PC-3 (cell line): ENCODE results near the gene TPRG1. TPM values are rescaled to one million over a fixed set of nuclear protein-coding genes. Genes with fewer than 3 reads are reported as not detected.

ENCODE experiments used
- ATAC-seq: fragments of 200-7000 bp; cut with Tn5 transposase; 2 replicates; pipeline ENCODE4 v1.9.1; 2020; ENCODE audit warnings: mild to moderate bottlenecking, moderate library complexity
- BruUV-seq: library from RNA; stranded (reverse); fragments of 400-500 nt; replicated peaks from 2 replicates; lab custom pipeline; 2021; lab: Mats Ljungman, UMichigan
- CTCF ChIA-PET: fragments of 300-600 bp; sonication (Branson Sonifier 250); formaldehyde crosslinking; loops from one replicate; lab custom pipeline; 2022; ENCODE audit warnings: antibody characterized with exemption; lab: Charles Lee
- POLR2A ChIA-PET: fragments of 300-600 bp; sonication (Branson Sonifier 250); formaldehyde crosslinking; loops from one replicate; lab custom pipeline; 2022; ENCODE audit warnings: antibody characterized with exemption; ENCODE audit not compliant: unreplicated experiment; lab: Charles Lee
- DNase-seq: peaks from one replicate; pipeline ENCODE4 v3.0.0-alpha.2; 2015
- H2AFZ ChIP-seq: fragments of 300-600 bp; sonication (generic); 2 replicates; pipeline ENCODE4 v1.6.0; 2016; ENCODE audit warnings: antibody characterized with exemption, low read length
- H3F3A ChIP-seq: fragments of 300-600 bp; sonication (generic); one replicate; pipeline ENCODE4 v1.6.0; 2017; ENCODE audit warnings: antibody characterized with exemption, low read length, control low read depth, mild to moderate bottlenecking; ENCODE audit not compliant: unreplicated experiment
- H3K27ac ChIP-seq: fragments of 300-600 bp; sonication (generic); 2 replicates; pipeline ENCODE4 v1.5.1; 2016; ENCODE audit warnings: mild to moderate bottlenecking, low read length
- H3K27me3 ChIP-seq: fragments of 300-600 bp; sonication (generic); 2 replicates; pipeline ENCODE4 v1.6.1; 2016; ENCODE audit warnings: low read length, mixed read lengths
- H3K36me3 ChIP-seq: fragments of 300-600 bp; sonication (generic); 2 replicates; pipeline ENCODE4 v1.6.1; 2016; ENCODE audit warnings: low read depth, mixed run types, low read length, mixed read lengths
- H3K4me1 ChIP-seq: fragments of 300-600 bp; sonication (generic); 2 replicates; pipeline ENCODE4 v1.5.1; 2016; ENCODE audit warnings: low read length; ENCODE audit not compliant: insufficient read depth
- H3K4me2 ChIP-seq: fragments of 300-600 bp; sonication (generic); 2 replicates; pipeline ENCODE4 v1.6.0; 2016; ENCODE audit warnings: low read length
- H3K4me3 ChIP-seq: fragments of 300-600 bp; sonication (generic); 2 replicates; pipeline ENCODE4 v1.5.1; 2016; ENCODE audit warnings: mild to moderate bottlenecking, low read length, mixed read lengths
- H3K79me2 ChIP-seq: fragments of 300-600 bp; sonication (generic); 2 replicates; pipeline ENCODE4 v1.6.1; 2017; ENCODE audit warnings: low read length, mixed read lengths
- H3K9ac ChIP-seq: fragments of 300-600 bp; sonication (generic); 2 replicates; pipeline ENCODE4 v1.6.0; 2016; ENCODE audit warnings: mild to moderate bottlenecking, low read length
- H3K9me2 ChIP-seq: fragments of 300-600 bp; sonication (generic); replicated peaks from 2 replicates; pipeline ENCODE4 v1.6.1; 2016; ENCODE audit warnings: mixed run types, low read length, mixed read lengths
- H3K9me3 ChIP-seq: fragments of 300-600 bp; sonication (generic); 2 replicates; pipeline ENCODE4 v1.6.1; 2016; ENCODE audit warnings: low read length, mixed read lengths
- H4K20me1 ChIP-seq: fragments of 300-600 bp; sonication (generic); 2 replicates; pipeline ENCODE4 v1.6.1; 2016; ENCODE audit warnings: low read length, mixed read lengths
- CTCF ChIP-seq: fragments of 300-600 bp; sonication (generic); conservative IDR thresholded peaks from 2 replicates; pipeline ENCODE4 v1.5.1; 2017; ENCODE audit warnings: antibody characterized with exemption, low read depth, mild to moderate bottlenecking, low read length
- EZH2 ChIP-seq: fragments of 300-600 bp; sonication (generic); IDR thresholded peaks from one replicate; pipeline ENCODE4 v1.6.1; 2017; ENCODE audit warnings: antibody characterized with exemption, mild to moderate bottlenecking, low read length; ENCODE audit not compliant: unreplicated experiment
- EZH2phosphoT487 ChIP-seq: fragments of 300-600 bp; sonication (generic); IDR thresholded peaks from 2 replicates; pipeline ENCODE4 v1.6.1; 2018; ENCODE audit warnings: mild to moderate bottlenecking, antibody characterized with exemption, low read length, borderline replicate concordance
- intact Hi-C: fragments of 100-400 bp; cut with micrococcal nuclease; formaldehyde crosslinking; loops from 2 replicates; pipeline ENCODE4 v1.9.0; 2023
- total RNA-seq: library from RNA; depleted of rRNA; stranded (reverse); fragments of >200 nt; gene quantifications from 2 replicates; pipeline ENCODE4 v1.2.3, GENCODE V29; 2014

The TPRG1 gene
- total RNA-seq, 1 experiment from 2014 or later, result 1.2 TPM

GRCh38 chr3:189369636-189370035, 197.9 kb downstream of the TPRG1 start:
- ATAC-seq (no peak), DNase-seq (no peak)
- no peak overlapping the region for H3K27ac ChIP-seq
- no peaks in the 10 kb centered on the region for H3K4me1 ChIP-seq
- H3F3A ChIP-seq, result no peaks in the 10 kb centered on the region
- H2AFZ ChIP-seq, result no peak overlapping the region
- H4K20me1 ChIP-seq, result no peaks in the 10 kb centered on the region
- no peaks in the 10 kb centered on the region for H3K9me3 ChIP-seq
- no TSS peak for BruUV-seq
- CTCF ChIA-PET, result no interaction called here
- H3K27me3 ChIP-seq, result no peaks in the 10 kb centered on the region
- POLR2A ChIA-PET, result no interaction called here
- H3K9me2 ChIP-seq, result no peaks in the 10 kb centered on the region
- H3K79me2 ChIP-seq, result no peaks in the 10 kb centered on the region
- intact Hi-C loops, result no loop called here
- H3K4me3 ChIP-seq, result no peak overlapping the region
- TF ChIP-seq EZH2phosphoT487 (no peak), CTCF (no peak), EZH2 (no peak)
- H3K36me3 ChIP-seq, result no peaks in the 10 kb centered on the region
- no peak overlapping the region for H3K9ac ChIP-seq
- H3K4me2 ChIP-seq, result no peak overlapping the region

GRCh38 chr3:189372243-189372642, 200.5 kb downstream of the TPRG1 start:
- Histone ChIP-seq H2AFZ (no peak overlapping the region), H3K27ac (no peak overlapping the region), H3K9ac (no peak overlapping the region), H4K20me1 (no peaks in the 10 kb centered on the region), H3K9me2 (no peaks in the 10 kb centered on the region), H3K36me3 (no peaks in the 10 kb centered on the region), H3K4me2 (no peak overlapping the region), H3F3A (no peaks in the 10 kb centered on the region), H3K27me3 (no peaks in the 10 kb centered on the region), H3K4me3 (no peak overlapping the region), H3K79me2 (no peaks in the 10 kb centered on the region), H3K9me3 (no peaks in the 10 kb centered on the region), H3K4me1 (no peaks in the 10 kb centered on the region)
- DNase-seq (no peak), ATAC-seq (no peak)
- intact Hi-C loops, result no loop called here
- TF ChIP-seq EZH2 (no peak), EZH2phosphoT487 (no peak), CTCF (no peak)
- CTCF ChIA-PET, result no interaction called here
- no TSS peak for BruUV-seq
- POLR2A ChIA-PET, result no interaction called here
